Spleen (tissue), 11 donors: ENCODE data around the gene CDC25B. TPM values are rescaled to one million over a fixed set of nuclear protein-coding genes. Genes with fewer than 3 reads are reported as not detected.
A peak's percentile ranks its signal among the peaks of the same experiment; 100 is the strongest.

Experiments used
- DNase-seq: peaks from one replicate; pipeline ENCODE4 v3.0.0-alpha.2; 2020
- H3K27ac ChIP-seq, 8 donors: fragments of 200-600 bp; sonication (generic) in 7 of 8; 1 replicate in 4 of 8; 2 replicates in 4 of 8; pipeline versions ENCODE4 v1.5.0 to v1.8.0; 2016 to 2021; ENCODE audit warnings: inconsistent platforms in 4 of 8, mild to moderate bottlenecking in 4 of 8, moderate library complexity in 1 of 8
- H3K27me3 ChIP-seq, 7 donors: fragments of 200-600 bp; sonication (generic) in 6 of 7; replicated peaks in 1 of 7; 1 replicate in 4 of 7; 2 replicates in 3 of 7; pipeline versions ENCODE4 v1.5.0 to v1.8.0; 2016 to 2021; ENCODE audit warnings: inconsistent platforms in 3 of 7, mild to moderate bottlenecking in 1 of 7
- H3K36me3 ChIP-seq, 6 donors: fragments of 200-600 bp; sonication (generic) in 5 of 6; 1 replicate in 4 of 6; 2 replicates in 2 of 6; pipeline versions ENCODE4 v1.5.0 to v1.8.0; 2016 to 2021; ENCODE audit warnings: inconsistent platforms in 2 of 6
- H3K4me1 ChIP-seq, 6 donors: fragments of 200-600 bp; sonication (generic) in 5 of 6; 1 replicate in 3 of 6; 2 replicates in 3 of 6; pipeline versions ENCODE4 v1.5.0 to v1.8.0; 2016 to 2021; ENCODE audit warnings: inconsistent platforms in 3 of 6
- H3K4me3 ChIP-seq, 8 donors: fragments of 200-600 bp; sonication (generic) in 7 of 8; 1 replicate in 4 of 8; 2 replicates in 4 of 8; pipeline versions ENCODE4 v1.5.0 to v1.8.0; 2016 to 2021; ENCODE audit warnings: inconsistent platforms in 4 of 8, mild to moderate bottlenecking in 4 of 8, moderate library complexity in 2 of 8
- H3K9me3 ChIP-seq, 8 donors: fragments of 200-600 bp; sonication (generic) in 7 of 8; 1 replicate in 4 of 8; 2 replicates in 4 of 8; pipeline versions ENCODE4 v1.5.0 to v1.8.0; 2016 to 2021; ENCODE audit warnings: inconsistent platforms in 4 of 8
- POLR2A ChIP-seq, 3 donors: fragments of 450-650 bp; IDR thresholded peaks; one replicate each; pipeline ENCODE4 v1.5.1; 2017; ENCODE audit warnings: antibody characterized with exemption in 3 of 3, mild to moderate bottlenecking in 1 of 3
- POLR2AphosphoS5 ChIP-seq, 3 donors: sonication (generic); formaldehyde crosslinking; IDR thresholded peaks; one replicate each; pipeline ENCODE4 v1.5.1; 2017; ENCODE audit warnings: antibody characterized with exemption in 3 of 3
- WGBS, 5 donors: extraction: QIAGEN DNeasy Blood & Tissue Kit in 3 of 5; methylation state at CpG; one replicate each; pipeline versions ENCODE4 v1.1.5 to v1.1.7; 2013 to 2018; 5-methylcytosine and 5-hydroxymethylcytosine counted together
- intact Hi-C: fragments of 100-400 bp; cut with DNase I; formaldehyde crosslinking; loops from one replicate; pipeline ENCODE4 v1.15.0; 2023; ENCODE audit warnings: low total_unique reads
- polyA plus RNA-seq, 3 donors: library from polyadenylated mRNA; stranded (reverse); fragments of 200-250 nt; gene quantifications; one replicate each; pipeline ENCODE4 v1.2.1, GENCODE V29; 2013
- total RNA-seq, 7 donors: library from RNA; depleted of rRNA in 3 of 7; stranded (reverse); fragments of >200 nt in 3 of 7; fragmentation: NEBNext Ultra II Directional in 4 of 7; extraction: Animal tissue kit (Norgen Biotek cat#: 25700) in 4 of 7; gene quantifications; one replicate each; pipeline versions ENCODE4 v1.1.0 to v1.2.1, GENCODE V29; 2016 to 2021
- TF ChIP-seq, protein P1 (sequence below), 11 experiments: fragments of 200-600 bp in 7 of 11; fragments of 450-650 bp in 4 of 11; sonication (generic) in 4 of 11; IDR thresholded peaks in 8 of 11; conservative IDR thresholded peaks in 3 of 11; 1 replicate in 7 of 11; 2 replicates in 4 of 11; pipeline versions ENCODE4 v1.4.0 to v1.8.0; 2016 to 2021; ENCODE audit warnings: antibody characterized with exemption in 11 of 11, inconsistent platforms in 4 of 11, mild to moderate bottlenecking in 1 of 11
- donor health status: healthy with polysubstance abuse.
- donor health status: DM: no; HTN: no; CAD: no; lungs with moderate emphysema.
- donor health status: DM: no; HTN: no; CAD: no.
- donor health status: Bipolar disorder and iron deficiency.
- donor health status: healthy.
- donor health status: DM: no; HTN: no; CAD: no.
- donor health status: DM: yes; HTN: yes; CAD: no.

Gene CDC25B
- total and polyA plus RNA-seq, 10 donors, result 22.8 to 67.7 (median 50.9) TPM

DNA sequence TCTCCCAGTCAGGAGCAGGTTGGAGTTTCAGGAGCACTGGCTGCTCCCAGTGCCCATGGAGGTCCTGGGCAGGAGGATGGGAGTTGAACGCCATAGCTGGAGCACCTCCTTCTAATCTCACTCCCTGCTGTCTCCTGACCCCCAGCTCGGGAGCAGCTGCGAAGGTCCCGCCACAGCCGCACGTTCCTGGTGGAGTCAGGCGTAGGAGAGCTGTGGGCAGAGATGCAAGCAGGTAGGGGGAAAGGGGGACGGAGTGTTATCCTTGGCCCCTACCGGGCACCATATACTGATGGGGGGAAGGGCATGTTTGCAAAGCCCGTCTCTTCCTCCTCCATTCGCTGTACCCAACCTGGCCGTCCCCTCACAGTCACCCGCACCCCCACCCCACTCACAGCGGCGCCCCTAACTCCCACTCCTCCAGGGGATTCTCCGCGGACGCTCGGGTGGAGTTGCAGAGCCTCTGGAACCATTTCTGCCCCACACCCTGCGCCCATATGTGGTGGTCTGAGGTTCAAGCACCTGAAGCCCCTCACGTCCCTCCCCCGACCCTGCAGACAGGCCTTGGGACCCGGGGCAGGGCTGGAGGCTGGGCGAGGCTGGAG lies 46.9 kb upstream of the CDC25B start:
- H3K9me3 ChIP-seq, result no peaks in the 10 kb centered on the region
- H3K27ac ChIP-seq, result no peak overlapping the region
- H3K27me3 ChIP-seq, result peaks cover 0 to 22% (median 9%) of the 10 kb centered on the region in 7 donors
- intact Hi-C loops, result no loop called here
- H3K4me1 ChIP-seq, result peaks cover 0 to 53% (median 38%) of the 10 kb centered on the region in 6 donors
- WGBS, 5 donors, result 87 to 92% (median 89%) methylated on average over 20 to 24 of the region's 24 CpGs
- DNase-seq, result no peak
- TF ChIP-seq, protein P1, sequence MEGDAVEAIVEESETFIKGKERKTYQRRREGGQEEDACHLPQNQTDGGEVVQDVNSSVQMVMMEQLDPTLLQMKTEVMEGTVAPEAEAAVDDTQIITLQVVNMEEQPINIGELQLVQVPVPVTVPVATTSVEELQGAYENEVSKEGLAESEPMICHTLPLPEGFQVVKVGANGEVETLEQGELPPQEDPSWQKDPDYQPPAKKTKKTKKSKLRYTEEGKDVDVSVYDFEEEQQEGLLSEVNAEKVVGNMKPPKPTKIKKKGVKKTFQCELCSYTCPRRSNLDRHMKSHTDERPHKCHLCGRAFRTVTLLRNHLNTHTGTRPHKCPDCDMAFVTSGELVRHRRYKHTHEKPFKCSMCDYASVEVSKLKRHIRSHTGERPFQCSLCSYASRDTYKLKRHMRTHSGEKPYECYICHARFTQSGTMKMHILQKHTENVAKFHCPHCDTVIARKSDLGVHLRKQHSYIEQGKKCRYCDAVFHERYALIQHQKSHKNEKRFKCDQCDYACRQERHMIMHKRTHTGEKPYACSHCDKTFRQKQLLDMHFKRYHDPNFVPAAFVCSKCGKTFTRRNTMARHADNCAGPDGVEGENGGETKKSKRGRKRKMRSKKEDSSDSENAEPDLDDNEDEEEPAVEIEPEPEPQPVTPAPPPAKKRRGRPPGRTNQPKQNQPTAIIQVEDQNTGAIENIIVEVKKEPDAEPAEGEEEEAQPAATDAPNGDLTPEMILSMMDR (IDR thresholded peaks at IDR 0.05 in 8 of 11, conservative IDR thresholded peaks at IDR 0.05 in 3 of 11), result no peak
- TF ChIP-seq POLR2A (IDR thresholded peaks at IDR 0.05), result no peak
- no peak for TF ChIP-seq POLR2AphosphoS5 (IDR thresholded peaks at IDR 0.05)
- H3K4me3 ChIP-seq, result no peak overlapping the region
- peaks cover 0 to 85% (median 12%) of the 10 kb centered on the region in 6 donors for H3K36me3 ChIP-seq

DNA sequence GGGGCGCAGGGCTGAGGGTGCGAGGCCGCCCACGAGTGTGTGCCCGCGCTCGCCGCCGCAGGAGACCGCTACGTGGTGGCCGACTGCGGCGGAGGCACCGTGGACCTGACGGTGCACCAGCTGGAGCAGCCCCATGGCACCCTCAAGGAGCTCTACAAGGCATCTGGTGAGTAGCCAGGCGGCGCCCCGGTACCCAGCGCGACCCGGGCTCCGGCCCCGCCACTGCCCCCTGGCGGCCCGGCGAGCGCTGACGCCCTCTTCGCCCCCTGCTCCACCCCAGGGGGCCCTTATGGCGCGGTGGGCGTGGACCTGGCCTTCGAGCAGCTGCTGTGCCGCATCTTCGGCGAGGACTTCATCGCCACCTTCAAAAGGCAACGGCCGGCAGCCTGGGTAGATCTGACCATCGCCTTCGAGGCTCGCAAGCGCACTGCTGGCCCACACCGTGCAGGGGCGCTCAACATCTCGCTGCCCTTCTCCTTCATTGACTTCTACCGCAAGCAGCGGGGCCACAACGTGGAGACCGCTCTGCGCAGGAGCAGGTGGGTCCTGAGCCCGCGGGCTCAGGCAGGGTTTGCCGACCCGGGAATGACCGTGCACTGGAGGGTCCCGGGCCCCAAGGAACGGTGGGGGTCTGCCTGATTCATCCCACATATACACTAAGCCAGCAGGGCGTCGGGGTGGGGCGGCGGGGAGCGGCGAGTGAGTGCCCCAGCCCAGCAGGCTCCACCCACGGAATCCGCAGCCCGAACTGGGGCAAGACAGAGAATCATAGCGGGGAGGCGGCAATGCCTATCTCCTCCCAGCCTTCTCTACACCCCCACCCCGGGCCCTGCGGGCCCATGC lies 46.2 kb upstream of the CDC25B start:
- Histone ChIP-seq H3K4me3 (no peak overlapping the region), H3K36me3 (peaks cover 0 to 85% (median 12%) of the 10 kb centered on the region in 6 donors), H3K4me1 (peaks cover 0 to 49% (median 33%) of the 10 kb centered on the region in 6 donors), H3K27ac (no peak overlapping the region), H3K9me3 (no peaks in the 10 kb centered on the region), H3K27me3 (peaks cover 0 to 17% (median 7%) of the 10 kb centered on the region in 7 donors)
- intact Hi-C loops, result no loop called here
- 68 to 82% (median 72%) methylated on average over 32 to 72 of the region's 72 CpGs for WGBS, 5 donors
- peak; percentile 60 for DNase-seq
- no peak for TF ChIP-seq POLR2A (IDR thresholded peaks at IDR 0.05)
- TF ChIP-seq, protein P1 (IDR thresholded peaks at IDR 0.05 in 8 of 11, conservative IDR thresholded peaks at IDR 0.05 in 3 of 11), result peak in 10 of 11 experiments; percentile 14 to 66 (median 43)
- peak in 1 of 3 donors; percentile 29 for TF ChIP-seq POLR2AphosphoS5 (IDR thresholded peaks at IDR 0.05)

DNA sequence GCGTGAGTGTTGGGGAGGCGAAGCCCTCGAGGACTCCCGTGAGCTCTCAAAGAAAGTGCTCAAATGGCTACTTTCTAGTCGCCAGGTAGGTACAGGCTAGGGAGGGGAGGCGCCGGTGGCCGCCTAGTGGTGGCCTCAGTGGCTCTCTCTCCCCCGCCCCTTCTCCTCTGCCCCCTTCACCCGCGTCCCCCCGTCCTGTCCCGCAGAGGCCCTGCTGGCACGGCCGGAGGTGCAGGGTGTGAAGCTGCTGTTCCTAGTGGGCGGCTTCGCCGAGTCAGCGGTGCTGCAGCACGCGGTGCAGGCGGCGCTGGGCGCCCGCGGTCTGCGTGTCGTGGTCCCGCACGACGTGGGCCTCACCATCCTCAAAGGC lies 44.8 kb upstream of the CDC25B start:
- H3K4me3 ChIP-seq, result peak overlapping the region in 5 of 8 donors; percentile 26 to 68 (median 39)
- intact Hi-C loops, result no loop called here
- H3K4me1 ChIP-seq, result peaks cover 0 to 39% (median 23%) of the 10 kb centered on the region in 6 donors
- H3K27me3 ChIP-seq, result peaks cover 0 to 6% (median 0%) of the 10 kb centered on the region in 7 donors
- DNase-seq, result no peak
- TF ChIP-seq POLR2AphosphoS5 (IDR thresholded peaks at IDR 0.05), result no peak
- no peak for TF ChIP-seq POLR2A (IDR thresholded peaks at IDR 0.05)
- no peak overlapping the region for H3K27ac ChIP-seq
- peaks cover 0 to 92% (median 12%) of the 10 kb centered on the region in 6 donors for H3K36me3 ChIP-seq
- WGBS, 5 donors, result 85 to 93% (median 91%) methylated on average over 9 to 31 of the region's 31 CpGs
- H3K9me3 ChIP-seq, result no peaks in the 10 kb centered on the region

DNA sequence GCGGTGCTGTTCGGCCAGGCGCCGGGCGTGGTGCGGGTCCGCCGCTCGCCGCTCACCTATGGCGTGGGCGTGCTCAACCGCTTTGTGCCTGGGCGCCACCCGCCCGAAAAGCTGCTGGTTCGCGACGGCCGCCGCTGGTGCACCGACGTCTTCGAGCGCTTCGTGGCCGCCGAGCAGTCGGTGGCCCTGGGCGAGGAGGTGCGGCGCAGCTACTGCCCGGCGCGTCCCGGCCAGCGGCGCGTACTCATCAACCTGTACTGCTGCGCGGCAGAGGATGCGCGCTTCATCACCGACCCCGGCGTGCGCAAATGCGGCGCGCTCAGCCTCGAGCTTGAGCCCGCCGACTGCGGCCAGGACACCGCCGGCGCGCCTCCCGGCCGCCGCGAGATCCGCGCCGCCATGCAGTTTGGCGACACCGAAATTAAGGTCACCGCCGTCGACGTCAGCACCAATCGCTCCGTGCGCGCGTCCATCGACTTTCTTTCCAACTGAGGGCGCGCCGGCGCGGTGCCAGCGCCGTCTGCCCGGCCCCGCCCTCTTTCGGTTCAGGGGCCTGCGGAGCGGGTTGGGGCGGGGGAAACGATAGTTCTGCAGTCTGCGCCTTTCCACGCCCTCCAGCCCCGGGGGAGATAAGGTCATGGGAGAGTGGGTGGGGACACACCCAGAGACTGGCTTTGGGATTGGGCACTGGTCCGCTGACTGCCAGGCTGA lies 44.3 kb upstream of the CDC25B start:
- Histone ChIP-seq H3K36me3 (peaks cover 0 to 93% (median 12%) of the 10 kb centered on the region in 6 donors), H3K4me3 (peak overlapping the region in 7 of 8 donors; percentile 24 to 68 (median 37)), H3K27me3 (peaks cover 0 to 6% (median 0%) of the 10 kb centered on the region in 7 donors)

More for the DNA sequence above, 44.3 kb upstream of the CDC25B start:
- no peak for DNase-seq
- WGBS, 5 donors, result 52 to 80% (median 68%) methylated on average over 63 to 95 of the region's 95 CpGs
- intact Hi-C loops, result no loop called here
- H3K4me1 ChIP-seq, result peaks cover 0 to 39% (median 23%) of the 10 kb centered on the region in 6 donors
- H3K9me3 ChIP-seq, result no peaks in the 10 kb centered on the region
- H3K27ac ChIP-seq, result peak overlapping the region in 2 of 8 donors; percentile 31 to 36
- no peak for TF ChIP-seq POLR2A (IDR thresholded peaks at IDR 0.05)
- peak in 2 of 3 donors; percentile 18 to 46 for TF ChIP-seq POLR2AphosphoS5 (IDR thresholded peaks at IDR 0.05)
